ENCODE results near the gene ANKRD29. TPM values are rescaled to one million over a fixed set of nuclear protein-coding genes. Genes with fewer than 3 reads are reported as not detected.

ANKRD29 gene
- total and polyA plus RNA-seq, 2 of the 4 experiments (the other 2 are of a cell fraction) = 0.18 to 0.31 TPM

DNA sequence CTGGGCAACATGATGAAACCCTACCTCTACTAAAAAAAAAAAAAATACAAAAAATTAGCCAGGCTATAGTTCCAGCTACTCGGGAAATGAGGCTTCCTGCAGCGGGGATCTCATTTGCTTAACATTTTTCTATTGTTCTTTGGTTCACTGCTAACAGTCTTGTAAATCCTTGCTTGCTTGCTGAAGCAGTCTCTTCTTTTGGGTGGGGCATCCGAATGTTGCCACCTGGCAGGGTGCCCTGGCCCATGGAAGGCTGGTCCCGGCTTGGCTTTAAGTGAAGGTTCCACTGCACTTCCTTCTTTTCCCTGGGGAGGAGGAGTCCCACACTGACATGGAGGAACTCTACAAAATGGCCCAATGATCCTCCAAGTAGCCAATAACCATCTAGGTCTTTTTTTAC, 6.0 kb upstream of the ANKRD29 start:
- H2AK5ac ChIP-seq (ENCODE audit: low read depth, low read length) = no peak overlapping the region
- H3K27me3 ChIP-seq (ENCODE audit: control insufficient read depth, insufficient read depth, low read length) = peaks cover 55% of the 10 kb centered on the region
- no peak for DNase-seq
- H3K9me3 ChIP-seq (ENCODE audit: control insufficient read depth, insufficient read depth, low read length) = no peaks in the 10 kb centered on the region
- no peak overlapping the region for H3K4ac ChIP-seq (ENCODE audit: low read depth, low read length)
- no peaks in the 10 kb centered on the region for H3K79me1 ChIP-seq (ENCODE audit: low read depth in 1 of 2, low read length in 2 of 2)
- no peak overlapping the region for H2BK5ac ChIP-seq (ENCODE audit: low read depth, low read length, poor library complexity, severe bottlenecking)
- BruUV-seq (replicated peaks) = no TSS peak
- POLR2A ChIA-PET (ENCODE audit: unreplicated experiment) = no interaction called here
- no peak overlapping the region for H2AFZ ChIP-seq (replicated peaks; ENCODE audit: low read length, poor library complexity)
- WGBS, 2 experiments (ENCODE audit: extremely low coverage in 2 of 2, insufficient read length in 1 of 2) = 49% methylated on average over 3 of the region's 4 CpGs; no CpG with 5 or more reads in 1 of the 2 experiments
- H3K56ac ChIP-seq (ENCODE audit: extremely low read depth, insufficient read depth, low read length) = no peak overlapping the region
- no peaks in the 10 kb centered on the region for H3K36me3 ChIP-seq (ENCODE audit: control insufficient read depth, insufficient read depth, low read length)
- H4K5ac ChIP-seq (ENCODE audit: low read depth, low read length) = no peak overlapping the region
- no peak overlapping the region for H2BK20ac ChIP-seq (ENCODE audit: low read depth, low read length)
- TF ChIP-seq CHD1 (IDR thresholded peaks at IDR 0.05; ENCODE audit: low read depth, low read length) (no peak), RCOR1 (IDR thresholded peaks at IDR 0.05; ENCODE audit: insufficient replicate concordance, low read length) (no peak), BHLHE40 (IDR thresholded peaks at IDR 0.05; ENCODE audit: low read depth, low read length) (no peak), RAD21 (IDR thresholded peaks at IDR 0.05; ENCODE audit: low read length) (no peak), POLR2A (IDR thresholded peaks at IDR 0.05; ENCODE audit: low read depth, low read length) (no peak), RFX5 (IDR thresholded peaks at IDR 0.05; ENCODE audit: low read depth, low read length) (no peak), MAFK (IDR thresholded peaks at IDR 0.05; ENCODE audit: low read depth, low read length) (no peak), MXI1 (IDR thresholded peaks at IDR 0.05; ENCODE audit: borderline replicate concordance, low read depth, low read length) (no peak), SMC3 (IDR thresholded peaks at IDR 0.05; ENCODE audit: low read depth, low read length) (no peak), FOS (IDR thresholded peaks at IDR 0.05; ENCODE audit: low read depth, low read length) (no peak), CEBPB (IDR thresholded peaks at IDR 0.05; ENCODE audit: low read depth, low read length) (no peak)
- TF ChIP-seq, protein P1, sequence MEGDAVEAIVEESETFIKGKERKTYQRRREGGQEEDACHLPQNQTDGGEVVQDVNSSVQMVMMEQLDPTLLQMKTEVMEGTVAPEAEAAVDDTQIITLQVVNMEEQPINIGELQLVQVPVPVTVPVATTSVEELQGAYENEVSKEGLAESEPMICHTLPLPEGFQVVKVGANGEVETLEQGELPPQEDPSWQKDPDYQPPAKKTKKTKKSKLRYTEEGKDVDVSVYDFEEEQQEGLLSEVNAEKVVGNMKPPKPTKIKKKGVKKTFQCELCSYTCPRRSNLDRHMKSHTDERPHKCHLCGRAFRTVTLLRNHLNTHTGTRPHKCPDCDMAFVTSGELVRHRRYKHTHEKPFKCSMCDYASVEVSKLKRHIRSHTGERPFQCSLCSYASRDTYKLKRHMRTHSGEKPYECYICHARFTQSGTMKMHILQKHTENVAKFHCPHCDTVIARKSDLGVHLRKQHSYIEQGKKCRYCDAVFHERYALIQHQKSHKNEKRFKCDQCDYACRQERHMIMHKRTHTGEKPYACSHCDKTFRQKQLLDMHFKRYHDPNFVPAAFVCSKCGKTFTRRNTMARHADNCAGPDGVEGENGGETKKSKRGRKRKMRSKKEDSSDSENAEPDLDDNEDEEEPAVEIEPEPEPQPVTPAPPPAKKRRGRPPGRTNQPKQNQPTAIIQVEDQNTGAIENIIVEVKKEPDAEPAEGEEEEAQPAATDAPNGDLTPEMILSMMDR (conservative IDR thresholded peaks at IDR 0.05; ENCODE audit: low read depth, low read length) = no peak
- TF ChIP-seq, protein P2, sequence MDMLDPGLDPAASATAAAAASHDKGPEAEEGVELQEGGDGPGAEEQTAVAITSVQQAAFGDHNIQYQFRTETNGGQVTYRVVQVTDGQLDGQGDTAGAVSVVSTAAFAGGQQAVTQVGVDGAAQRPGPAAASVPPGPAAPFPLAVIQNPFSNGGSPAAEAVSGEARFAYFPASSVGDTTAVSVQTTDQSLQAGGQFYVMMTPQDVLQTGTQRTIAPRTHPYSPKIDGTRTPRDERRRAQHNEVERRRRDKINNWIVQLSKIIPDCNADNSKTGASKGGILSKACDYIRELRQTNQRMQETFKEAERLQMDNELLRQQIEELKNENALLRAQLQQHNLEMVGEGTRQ (IDR thresholded peaks at IDR 0.05; ENCODE audit: low read depth, low read length) = no peak
- TF ChIP-seq, protein P3, sequence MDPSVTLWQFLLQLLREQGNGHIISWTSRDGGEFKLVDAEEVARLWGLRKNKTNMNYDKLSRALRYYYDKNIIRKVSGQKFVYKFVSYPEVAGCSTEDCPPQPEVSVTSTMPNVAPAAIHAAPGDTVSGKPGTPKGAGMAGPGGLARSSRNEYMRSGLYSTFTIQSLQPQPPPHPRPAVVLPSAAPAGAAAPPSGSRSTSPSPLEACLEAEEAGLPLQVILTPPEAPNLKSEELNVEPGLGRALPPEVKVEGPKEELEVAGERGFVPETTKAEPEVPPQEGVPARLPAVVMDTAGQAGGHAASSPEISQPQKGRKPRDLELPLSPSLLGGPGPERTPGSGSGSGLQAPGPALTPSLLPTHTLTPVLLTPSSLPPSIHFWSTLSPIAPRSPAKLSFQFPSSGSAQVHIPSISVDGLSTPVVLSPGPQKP (IDR thresholded peaks at IDR 0.05; ENCODE audit: borderline replicate concordance, low read depth, low read length) = no peak
- no peaks in the 10 kb centered on the region for H3K4me1 ChIP-seq (ENCODE audit: control insufficient read depth, insufficient read depth, low read length)
- CTCF ChIA-PET = no interaction called here
- H4K8ac ChIP-seq (ENCODE audit: low read depth in 2 of 2, low read length in 2 of 2) = no peak overlapping the region
- H3K18ac ChIP-seq (ENCODE audit: low read depth, low read length) = no peak overlapping the region
- no peak overlapping the region for H3K9ac ChIP-seq (ENCODE audit: low read depth, low read length)
- no peaks in the 10 kb centered on the region for H3K9me1 ChIP-seq (ENCODE audit: insufficient read depth, low read length)
- H4K20me1 ChIP-seq (ENCODE audit: insufficient read depth, low read length) = no peaks in the 10 kb centered on the region
- ATAC-seq (ENCODE audit: low read depth) = no peak
- in situ Hi-C loops (cut with MboI; ENCODE audit: low sequenced_read_pairs) (no loop called here), intact Hi-C loops (cut with micrococcal nuclease) (no loop called here), dilution Hi-C loops (cut with HindIII; ENCODE audit: low sequenced_read_pairs, unreplicated experiment) (no loop called here)
- H2BK15ac ChIP-seq (ENCODE audit: low read depth, low read length) = no peak overlapping the region
- H3K4me2 ChIP-seq (ENCODE audit: low read depth, low read length) = no peak overlapping the region
- H4K91ac ChIP-seq (ENCODE audit: insufficient read depth, low read depth, low read length) = no peak overlapping the region
- H3K14ac ChIP-seq (replicated peaks; ENCODE audit: low read depth, low read length) = no peak overlapping the region
- no peak overlapping the region for H3K4me3 ChIP-seq (ENCODE audit: insufficient read depth, low read depth, low read length)
- H2AK9ac ChIP-seq (replicated peaks; ENCODE audit: low read depth, low read length, poor library complexity) = no peak overlapping the region
- H3K23ac ChIP-seq (ENCODE audit: low read depth, low read length) = no peak overlapping the region
- H3K27ac ChIP-seq (ENCODE audit: insufficient read depth, low read length) = no peak overlapping the region
- H2BK120ac ChIP-seq (ENCODE audit: low read depth, low read length) = no peak overlapping the region

All from IMR-90 (cell line).